Measurements from ENCODE around the gene PROSER2.

Gene PROSER2

GRCh38 chr10:11913079-11913641, 90.0 kb downstream of the PROSER2 start:
- no peak for DNase-seq

GRCh38 chr10:11918384-11918783, 95.2 kb downstream of the PROSER2 start:
- DNase-seq = no peak

GRCh38 chr10:11919271-11919670, 96.1 kb downstream of the PROSER2 start:
- no peak for DNase-seq

Measured in NCI-H1105 treated with DMSO at 0.1 percent for 48 hours (cell line).